Mesendoderm (in vitro differentiated cells): ENCODE data around the gene BRD8.

Source experiments
- DNase-seq: peaks from one replicate; pipeline ENCODE4 v3.0.0; 2013
- H2AK5ac ChIP-seq: 2 replicates; pipeline ENCODE4 v1.6.1; 2013; ENCODE audit warnings: low read length, inconsistent platforms
- H2BK120ac ChIP-seq: 2 replicates; pipeline ENCODE4 v1.6.1; 2013; ENCODE audit warnings: low read depth, mild to moderate bottlenecking, low read length, moderate library complexity, mixed read lengths
- H2BK15ac ChIP-seq: replicated peaks from 2 replicates; pipeline ENCODE4 v1.6.1; 2013; ENCODE audit warnings: low read depth, mild to moderate bottlenecking, moderate library complexity
- H2BK5ac ChIP-seq: 2 replicates; pipeline ENCODE4 v1.6.1; 2013; ENCODE audit warnings: low read length, inconsistent platforms
- H3K18ac ChIP-seq: 2 replicates; pipeline ENCODE4 v1.6.1; 2013; ENCODE audit warnings: mild to moderate bottlenecking, low read length, mixed read lengths
- H3K23ac ChIP-seq: one replicate; pipeline ENCODE4 v1.6.1; 2013; ENCODE audit warnings: low read length
- H3K27ac ChIP-seq: 2 replicates; pipeline ENCODE4 v1.5.1; 2013; ENCODE audit warnings: low read depth, mild to moderate bottlenecking, inconsistent platforms, low read length, moderate library complexity
- H3K27me3 ChIP-seq: 2 replicates; pipeline ENCODE4 v1.6.1; 2013; ENCODE audit warnings: low read length, control low read depth, mild to moderate bottlenecking, inconsistent platforms; ENCODE audit not compliant: insufficient read depth, poor library complexity
- H3K36me3 ChIP-seq: 2 replicates; pipeline ENCODE4 v1.6.1; 2013; ENCODE audit warnings: low read length, inconsistent platforms; ENCODE audit not compliant: control insufficient read depth, insufficient read depth
- H3K4ac ChIP-seq: one replicate; pipeline ENCODE4 v1.6.1; 2013; ENCODE audit warnings: low read depth, mild to moderate bottlenecking, low read length, moderate library complexity
- H3K4me1 ChIP-seq: 2 replicates; pipeline ENCODE4 v1.6.1; 2013; ENCODE audit warnings: low read depth, low read length, inconsistent platforms; ENCODE audit not compliant: control insufficient read depth
- H3K4me2 ChIP-seq: 2 replicates; pipeline ENCODE4 v1.6.1; 2013; ENCODE audit warnings: low read length
- H3K4me3 ChIP-seq: 2 replicates; pipeline ENCODE4 v1.5.1; 2013; ENCODE audit warnings: mild to moderate bottlenecking, low read length
- H3K56ac ChIP-seq: one replicate; pipeline ENCODE4 v1.6.1; 2013; ENCODE audit warnings: low read length
- H3K79me1 ChIP-seq: 2 replicates; pipeline ENCODE4 v1.6.1; 2013; ENCODE audit warnings: low read length, inconsistent platforms
- H3K79me2 ChIP-seq: 2 replicates; pipeline ENCODE4 v1.6.1; 2013; ENCODE audit warnings: mild to moderate bottlenecking, low read length; ENCODE audit not compliant: control insufficient read depth, insufficient read depth
- H3K9ac ChIP-seq: 2 replicates; pipeline ENCODE4 v1.6.1; 2013; ENCODE audit warnings: low read length, inconsistent platforms
- H4K5ac ChIP-seq: one replicate; pipeline ENCODE4 v1.6.1; 2013; ENCODE audit warnings: low read length
- H4K8ac ChIP-seq: one replicate; pipeline ENCODE4 v1.6.1; 2013; ENCODE audit warnings: low read depth, mild to moderate bottlenecking, control low read depth, low read length, moderate library complexity
- WGBS: extraction: QIAGEN DNeasy Blood & Tissue Kit; methylation state at CpG from one replicate; pipeline ENCODE4 v1.1.7; 2013; ENCODE audit warnings: low lambda C conversion rate, missing lambda C conversion rate; ENCODE audit not compliant: insufficient coverage; ENCODE audit errors: extremely low coverage; 5-methylcytosine and 5-hydroxymethylcytosine counted together

The BRD8 gene

GRCh38 chr5:138188626-138189025 is 10.2 kb upstream of the BRD8 start:
- H2BK15ac ChIP-seq = no peak overlapping the region
- no peak overlapping the region for H2BK5ac ChIP-seq
- WGBS = no CpG with 5 or more reads among the region's 3 CpGs
- H3K4me3 ChIP-seq = no peak overlapping the region
- H3K36me3 ChIP-seq = peaks cover 19% of the 10 kb centered on the region
- H3K79me1 ChIP-seq = no peaks in the 10 kb centered on the region
- H3K27ac ChIP-seq = no peak overlapping the region
- H3K23ac ChIP-seq = no peak overlapping the region
- H2AK5ac ChIP-seq = no peak overlapping the region
- H3K4me1 ChIP-seq = no peaks in the 10 kb centered on the region
- DNase-seq = no peak
- no peak overlapping the region for H3K9ac ChIP-seq
- no peak overlapping the region for H2BK120ac ChIP-seq
- H3K27me3 ChIP-seq = no peaks in the 10 kb centered on the region
- H3K18ac ChIP-seq = no peak overlapping the region
- H3K56ac ChIP-seq = no peak overlapping the region
- H3K79me2 ChIP-seq = no peaks in the 10 kb centered on the region
- no peak overlapping the region for H4K5ac ChIP-seq
- no peak overlapping the region for H3K4me2 ChIP-seq
- no peak overlapping the region for H4K8ac ChIP-seq
- no peak overlapping the region for H3K4ac ChIP-seq

GRCh38 chr5:138186002-138186447 is 7.6 kb upstream of the BRD8 start:
- no peak for DNase-seq
- no CpG with 5 or more reads among the region's 2 CpGs for WGBS
- Histone ChIP-seq H3K4me2 (no peak overlapping the region), H3K4me3 (no peak overlapping the region), H3K27ac (no peak overlapping the region), H3K4ac (no peak overlapping the region), H3K4me1 (no peaks in the 10 kb centered on the region), H3K79me2 (peaks cover 2% of the 10 kb centered on the region), H3K18ac (no peak overlapping the region), H3K36me3 (peaks cover 32% of the 10 kb centered on the region), H3K27me3 (no peaks in the 10 kb centered on the region), H2AK5ac (no peak overlapping the region), H4K5ac (no peak overlapping the region), H3K23ac (no peak overlapping the region), H2BK15ac (no peak overlapping the region), H3K79me1 (peaks cover 2% of the 10 kb centered on the region), H2BK120ac (no peak overlapping the region), H2BK5ac (no peak overlapping the region), H3K56ac (no peak overlapping the region), H4K8ac (no peak overlapping the region), H3K9ac (no peak overlapping the region)

GRCh38 chr5:138182808-138183207 is 4.4 kb upstream of the BRD8 start:
- Histone ChIP-seq H4K5ac (no peak overlapping the region), H3K4me3 (no peak overlapping the region), H3K27ac (no peak overlapping the region), H3K79me2 (peaks cover 12% of the 10 kb centered on the region), H3K36me3 (peaks cover 28% of the 10 kb centered on the region), H3K27me3 (no peaks in the 10 kb centered on the region), H2BK120ac (no peak overlapping the region), H3K18ac (no peak overlapping the region), H3K79me1 (peaks cover 5% of the 10 kb centered on the region), H2BK5ac (no peak overlapping the region), H3K9ac (no peak overlapping the region), H2BK15ac (no peak overlapping the region), H2AK5ac (no peak overlapping the region), H4K8ac (no peak overlapping the region), H3K56ac (no peak overlapping the region), H3K4me2 (no peak overlapping the region), H3K23ac (no peak overlapping the region), H3K4ac (no peak overlapping the region), H3K4me1 (peaks cover 2% of the 10 kb centered on the region)
- no CpG with 5 or more reads among the region's 6 CpGs for WGBS
- no peak for DNase-seq

DNA sequence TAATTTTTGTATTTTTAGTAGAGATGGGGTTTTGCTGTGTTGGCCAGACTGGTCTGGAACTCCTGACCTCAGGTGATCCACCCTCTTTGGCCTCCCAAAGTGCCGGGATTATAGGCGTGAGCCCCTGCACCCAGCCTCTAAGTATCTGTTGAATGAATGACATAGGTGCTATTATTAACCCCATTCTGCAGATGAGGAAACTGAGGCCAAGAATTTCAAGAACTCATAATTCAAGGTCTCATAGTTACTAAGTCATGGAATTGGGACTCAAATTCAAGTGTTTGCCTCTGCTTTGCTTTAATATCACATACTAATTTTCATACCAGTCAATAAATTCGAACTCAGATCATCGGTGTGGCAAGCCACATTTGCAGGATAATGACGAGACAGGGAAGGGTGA is 2.4 kb upstream of the BRD8 start:
- H3K4me3 ChIP-seq = no peak overlapping the region
- H3K79me1 ChIP-seq = peaks cover 9% of the 10 kb centered on the region
- H3K4me1 ChIP-seq = peaks cover 4% of the 10 kb centered on the region
- H3K27ac ChIP-seq = no peak overlapping the region
- no peak overlapping the region for H3K4me2 ChIP-seq
- peaks cover 27% of the 10 kb centered on the region for H3K36me3 ChIP-seq
- no peaks in the 10 kb centered on the region for H3K27me3 ChIP-seq
- no peak overlapping the region for H3K23ac ChIP-seq
- no peak overlapping the region for H3K4ac ChIP-seq
- H2BK15ac ChIP-seq = no peak overlapping the region
- no peak overlapping the region for H2BK5ac ChIP-seq
- no peak overlapping the region for H4K8ac ChIP-seq
- no peak overlapping the region for H2AK5ac ChIP-seq
- no peak overlapping the region for H4K5ac ChIP-seq
- no CpG with 5 or more reads among the region's 5 CpGs for WGBS
- no peak overlapping the region for H2BK120ac ChIP-seq
- no peak overlapping the region for H3K18ac ChIP-seq
- no peak for DNase-seq
- H3K79me2 ChIP-seq = peaks cover 19% of the 10 kb centered on the region
- H3K56ac ChIP-seq = no peak overlapping the region
- H3K9ac ChIP-seq = no peak overlapping the region

DNA sequence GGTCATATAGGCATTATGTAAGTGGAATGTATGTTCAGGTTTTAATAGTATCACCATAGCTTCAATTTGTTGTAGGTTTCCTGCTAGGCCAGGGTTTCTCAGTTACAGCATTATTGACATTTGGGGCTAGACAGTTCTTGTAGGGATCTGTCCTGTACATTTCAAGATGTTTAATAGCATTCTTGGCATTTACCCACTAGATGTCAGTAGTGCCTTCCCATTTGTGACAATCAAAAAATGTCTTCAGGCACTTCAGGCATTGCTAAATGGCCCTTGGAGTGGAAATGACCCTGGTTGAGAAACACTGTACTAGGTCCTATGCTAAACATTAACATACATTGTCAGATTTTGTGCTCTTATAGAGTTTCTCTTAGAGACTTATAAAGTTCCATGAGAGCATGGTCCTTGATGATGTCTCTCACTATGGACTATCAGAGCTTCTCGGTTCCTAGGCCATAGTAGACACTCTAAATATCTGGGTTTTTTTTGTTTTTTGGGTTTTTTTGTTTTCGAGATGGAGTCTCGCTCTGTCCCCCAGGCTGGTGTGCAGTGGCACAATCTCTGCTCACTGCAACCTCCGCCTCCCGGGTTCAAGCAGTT is 1.9 kb upstream of the BRD8 start:
- Histone ChIP-seq H2BK120ac (no peak overlapping the region), H4K5ac (no peak overlapping the region), H3K79me2 (peaks cover 19% of the 10 kb centered on the region), H2BK5ac (no peak overlapping the region), H3K27me3 (no peaks in the 10 kb centered on the region), H3K23ac (no peak overlapping the region), H3K27ac (no peak overlapping the region), H3K4me3 (peak overlapping the region; percentile 26), H4K8ac (no peak overlapping the region), H3K4me1 (peaks cover 4% of the 10 kb centered on the region), H3K56ac (no peak overlapping the region), H3K4me2 (peak overlapping the region; percentile 56), H2BK15ac (no peak overlapping the region), H3K18ac (no peak overlapping the region), H3K4ac (no peak overlapping the region), H3K9ac (peak overlapping the region; percentile 85), H2AK5ac (no peak overlapping the region), H3K36me3 (peaks cover 26% of the 10 kb centered on the region), H3K79me1 (peaks cover 9% of the 10 kb centered on the region)
- no CpG with 5 or more reads among the region's 5 CpGs for WGBS
- peak; percentile 77 for DNase-seq
